Subcutaneous adipose tissue (tissue), 4 donors: ENCODE data around the gene POLR2L. TPM values are rescaled to one million over a fixed set of nuclear protein-coding genes. Genes with fewer than 3 reads are reported as not detected.

Experiments
- total RNA-seq, 4 donors: library from RNA; depleted of rRNA; stranded (reverse); fragments of >200 nt; gene quantifications; one replicate each; pipeline ENCODE4 v1.1.0, GENCODE V29; 2016
- TF ChIP-seq, protein P1 (sequence below): fragments of 450-650 bp; IDR thresholded peaks from one replicate; pipeline ENCODE4 v1.5.1; 2016; ENCODE audit warnings: low read depth, mild to moderate bottlenecking, control low read depth, antibody characterized with exemption, moderate library complexity

Gene POLR2L
- total RNA-seq, 4 donors from 2014 or later = 80.7 to 158 (median 117) TPM

- TF ChIP-seq, protein P1, sequence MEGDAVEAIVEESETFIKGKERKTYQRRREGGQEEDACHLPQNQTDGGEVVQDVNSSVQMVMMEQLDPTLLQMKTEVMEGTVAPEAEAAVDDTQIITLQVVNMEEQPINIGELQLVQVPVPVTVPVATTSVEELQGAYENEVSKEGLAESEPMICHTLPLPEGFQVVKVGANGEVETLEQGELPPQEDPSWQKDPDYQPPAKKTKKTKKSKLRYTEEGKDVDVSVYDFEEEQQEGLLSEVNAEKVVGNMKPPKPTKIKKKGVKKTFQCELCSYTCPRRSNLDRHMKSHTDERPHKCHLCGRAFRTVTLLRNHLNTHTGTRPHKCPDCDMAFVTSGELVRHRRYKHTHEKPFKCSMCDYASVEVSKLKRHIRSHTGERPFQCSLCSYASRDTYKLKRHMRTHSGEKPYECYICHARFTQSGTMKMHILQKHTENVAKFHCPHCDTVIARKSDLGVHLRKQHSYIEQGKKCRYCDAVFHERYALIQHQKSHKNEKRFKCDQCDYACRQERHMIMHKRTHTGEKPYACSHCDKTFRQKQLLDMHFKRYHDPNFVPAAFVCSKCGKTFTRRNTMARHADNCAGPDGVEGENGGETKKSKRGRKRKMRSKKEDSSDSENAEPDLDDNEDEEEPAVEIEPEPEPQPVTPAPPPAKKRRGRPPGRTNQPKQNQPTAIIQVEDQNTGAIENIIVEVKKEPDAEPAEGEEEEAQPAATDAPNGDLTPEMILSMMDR = no peak
These were observed 38.9 kb downstream of the POLR2L start for GRCh38 chr11:803467-803742.

GRCh38 chr11:802693-803466, 39.4 kb downstream of the POLR2L start:
- TF ChIP-seq, protein P1 = no peak

GRCh38 chr11:802018-802617, 40.2 kb downstream of the POLR2L start:
- TF ChIP-seq, protein P1 = no peak

GRCh38 chr11:801097-801780, 41.1 kb downstream of the POLR2L start:
- TF ChIP-seq, protein P1 = no peak

DNA sequence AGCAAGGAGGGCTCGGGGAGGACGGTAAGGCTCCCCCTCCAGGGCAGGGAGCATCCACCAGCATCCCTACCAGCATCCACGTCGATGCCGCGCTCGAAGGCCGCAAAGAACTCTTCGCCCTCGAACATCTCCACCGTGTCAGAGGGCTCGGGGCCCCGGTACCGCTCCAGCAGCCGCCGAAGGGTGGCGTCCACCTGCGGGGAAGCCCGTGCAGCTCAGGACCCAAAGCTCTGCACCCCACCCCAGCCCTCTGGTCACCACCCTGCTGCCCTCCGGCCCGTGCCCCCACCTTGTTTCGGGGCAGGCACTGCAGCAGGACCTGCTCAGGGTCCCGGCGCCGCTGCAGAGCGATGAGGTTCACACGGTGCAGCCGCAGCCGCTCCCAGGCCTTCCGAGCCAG, 41.9 kb downstream of the POLR2L start:
- TF ChIP-seq, protein P1 = no peak

GRCh38 chr11:799641-800316, 42.5 kb downstream of the POLR2L start:
- TF ChIP-seq, protein P1 = no peak
